Measurements from ENCODE around the gene LRRFIP1. TPM values are rescaled to one million over a fixed set of nuclear protein-coding genes. Genes with fewer than 3 reads are reported as not detected.

LRRFIP1 gene
- total and polyA plus RNA-seq, 9 of the 15 experiments (the other 6 are each of a cell fraction or from before 2014, with no cell fraction given): 13.1 to 45.2 (median 31.3) TPM

GRCh38 chr2:237585590-237586221 lies 41.7 kb upstream of the LRRFIP1 start (continued):
- TF ChIP-seq, protein P1, sequence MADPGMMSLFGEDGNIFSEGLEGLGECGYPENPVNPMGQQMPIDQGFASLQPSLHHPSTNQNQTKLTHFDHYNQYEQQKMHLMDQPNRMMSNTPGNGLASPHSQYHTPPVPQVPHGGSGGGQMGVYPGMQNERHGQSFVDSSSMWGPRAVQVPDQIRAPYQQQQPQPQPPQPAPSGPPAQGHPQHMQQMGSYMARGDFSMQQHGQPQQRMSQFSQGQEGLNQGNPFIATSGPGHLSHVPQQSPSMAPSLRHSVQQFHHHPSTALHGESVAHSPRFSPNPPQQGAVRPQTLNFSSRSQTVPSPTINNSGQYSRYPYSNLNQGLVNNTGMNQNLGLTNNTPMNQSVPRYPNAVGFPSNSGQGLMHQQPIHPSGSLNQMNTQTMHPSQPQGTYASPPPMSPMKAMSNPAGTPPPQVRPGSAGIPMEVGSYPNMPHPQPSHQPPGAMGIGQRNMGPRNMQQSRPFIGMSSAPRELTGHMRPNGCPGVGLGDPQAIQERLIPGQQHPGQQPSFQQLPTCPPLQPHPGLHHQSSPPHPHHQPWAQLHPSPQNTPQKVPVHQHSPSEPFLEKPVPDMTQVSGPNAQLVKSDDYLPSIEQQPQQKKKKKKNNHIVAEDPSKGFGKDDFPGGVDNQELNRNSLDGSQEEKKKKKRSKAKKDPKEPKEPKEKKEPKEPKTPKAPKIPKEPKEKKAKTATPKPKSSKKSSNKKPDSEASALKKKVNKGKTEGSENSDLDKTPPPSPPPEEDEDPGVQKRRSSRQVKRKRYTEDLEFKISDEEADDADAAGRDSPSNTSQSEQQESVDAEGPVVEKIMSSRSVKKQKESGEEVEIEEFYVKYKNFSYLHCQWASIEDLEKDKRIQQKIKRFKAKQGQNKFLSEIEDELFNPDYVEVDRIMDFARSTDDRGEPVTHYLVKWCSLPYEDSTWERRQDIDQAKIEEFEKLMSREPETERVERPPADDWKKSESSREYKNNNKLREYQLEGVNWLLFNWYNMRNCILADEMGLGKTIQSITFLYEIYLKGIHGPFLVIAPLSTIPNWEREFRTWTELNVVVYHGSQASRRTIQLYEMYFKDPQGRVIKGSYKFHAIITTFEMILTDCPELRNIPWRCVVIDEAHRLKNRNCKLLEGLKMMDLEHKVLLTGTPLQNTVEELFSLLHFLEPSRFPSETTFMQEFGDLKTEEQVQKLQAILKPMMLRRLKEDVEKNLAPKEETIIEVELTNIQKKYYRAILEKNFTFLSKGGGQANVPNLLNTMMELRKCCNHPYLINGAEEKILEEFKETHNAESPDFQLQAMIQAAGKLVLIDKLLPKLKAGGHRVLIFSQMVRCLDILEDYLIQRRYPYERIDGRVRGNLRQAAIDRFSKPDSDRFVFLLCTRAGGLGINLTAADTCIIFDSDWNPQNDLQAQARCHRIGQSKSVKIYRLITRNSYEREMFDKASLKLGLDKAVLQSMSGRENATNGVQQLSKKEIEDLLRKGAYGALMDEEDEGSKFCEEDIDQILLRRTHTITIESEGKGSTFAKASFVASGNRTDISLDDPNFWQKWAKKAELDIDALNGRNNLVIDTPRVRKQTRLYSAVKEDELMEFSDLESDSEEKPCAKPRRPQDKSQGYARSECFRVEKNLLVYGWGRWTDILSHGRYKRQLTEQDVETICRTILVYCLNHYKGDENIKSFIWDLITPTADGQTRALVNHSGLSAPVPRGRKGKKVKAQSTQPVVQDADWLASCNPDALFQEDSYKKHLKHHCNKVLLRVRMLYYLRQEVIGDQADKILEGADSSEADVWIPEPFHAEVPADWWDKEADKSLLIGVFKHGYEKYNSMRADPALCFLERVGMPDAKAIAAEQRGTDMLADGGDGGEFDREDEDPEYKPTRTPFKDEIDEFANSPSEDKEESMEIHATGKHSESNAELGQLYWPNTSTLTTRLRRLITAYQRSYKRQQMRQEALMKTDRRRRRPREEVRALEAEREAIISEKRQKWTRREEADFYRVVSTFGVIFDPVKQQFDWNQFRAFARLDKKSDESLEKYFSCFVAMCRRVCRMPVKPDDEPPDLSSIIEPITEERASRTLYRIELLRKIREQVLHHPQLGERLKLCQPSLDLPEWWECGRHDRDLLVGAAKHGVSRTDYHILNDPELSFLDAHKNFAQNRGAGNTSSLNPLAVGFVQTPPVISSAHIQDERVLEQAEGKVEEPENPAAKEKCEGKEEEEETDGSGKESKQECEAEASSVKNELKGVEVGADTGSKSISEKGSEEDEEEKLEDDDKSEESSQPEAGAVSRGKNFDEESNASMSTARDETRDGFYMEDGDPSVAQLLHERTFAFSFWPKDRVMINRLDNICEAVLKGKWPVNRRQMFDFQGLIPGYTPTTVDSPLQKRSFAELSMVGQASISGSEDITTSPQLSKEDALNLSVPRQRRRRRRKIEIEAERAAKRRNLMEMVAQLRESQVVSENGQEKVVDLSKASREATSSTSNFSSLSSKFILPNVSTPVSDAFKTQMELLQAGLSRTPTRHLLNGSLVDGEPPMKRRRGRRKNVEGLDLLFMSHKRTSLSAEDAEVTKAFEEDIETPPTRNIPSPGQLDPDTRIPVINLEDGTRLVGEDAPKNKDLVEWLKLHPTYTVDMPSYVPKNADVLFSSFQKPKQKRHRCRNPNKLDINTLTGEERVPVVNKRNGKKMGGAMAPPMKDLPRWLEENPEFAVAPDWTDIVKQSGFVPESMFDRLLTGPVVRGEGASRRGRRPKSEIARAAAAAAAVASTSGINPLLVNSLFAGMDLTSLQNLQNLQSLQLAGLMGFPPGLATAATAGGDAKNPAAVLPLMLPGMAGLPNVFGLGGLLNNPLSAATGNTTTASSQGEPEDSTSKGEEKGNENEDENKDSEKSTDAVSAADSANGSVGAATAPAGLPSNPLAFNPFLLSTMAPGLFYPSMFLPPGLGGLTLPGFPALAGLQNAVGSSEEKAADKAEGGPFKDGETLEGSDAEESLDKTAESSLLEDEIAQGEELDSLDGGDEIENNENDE (IDR thresholded peaks at IDR 0.05; ENCODE audit: low read depth, low read length): no peak
- TF ChIP-seq NBN (IDR thresholded peaks at IDR 0.05; ENCODE audit: low read depth) (no peak), CREB5 (CRISPR knock-in tag; IDR thresholded peaks at IDR 0.05) (no peak), SREBF2 (CRISPR knock-in tag; IDR thresholded peaks at IDR 0.05) (no peak), ZNF263 (CRISPR knock-in tag; IDR thresholded peaks at IDR 0.05; ENCODE audit: borderline replicate concordance) (no peak)

Measured in K562 (cell line).